Spleen (tissue), 11 donors: ENCODE measurements around the gene PLA2G6. TPM values are rescaled to one million over a fixed set of nuclear protein-coding genes. Genes with fewer than 3 reads are reported as not detected.

Experiments
- DNase-seq: peaks from one replicate; pipeline ENCODE4 v3.0.0-alpha.2; 2020
- H3K27ac ChIP-seq, 8 donors: fragments of 200-600 bp; sonication (generic) in 7 of 8; 1 replicate in 4 of 8; 2 replicates in 4 of 8; pipeline versions ENCODE4 v1.5.0 to v1.8.0; 2016 to 2021; ENCODE audit warnings: inconsistent platforms in 4 of 8, mild to moderate bottlenecking in 4 of 8, moderate library complexity in 1 of 8
- H3K27me3 ChIP-seq, 7 donors: fragments of 200-600 bp; sonication (generic) in 6 of 7; replicated peaks in 1 of 7; 1 replicate in 4 of 7; 2 replicates in 3 of 7; pipeline versions ENCODE4 v1.5.0 to v1.8.0; 2016 to 2021; ENCODE audit warnings: inconsistent platforms in 3 of 7, mild to moderate bottlenecking in 1 of 7
- H3K36me3 ChIP-seq, 6 donors: fragments of 200-600 bp; sonication (generic) in 5 of 6; 1 replicate in 4 of 6; 2 replicates in 2 of 6; pipeline versions ENCODE4 v1.5.0 to v1.8.0; 2016 to 2021; ENCODE audit warnings: inconsistent platforms in 2 of 6
- H3K4me1 ChIP-seq, 6 donors: fragments of 200-600 bp; sonication (generic) in 5 of 6; 1 replicate in 3 of 6; 2 replicates in 3 of 6; pipeline versions ENCODE4 v1.5.0 to v1.8.0; 2016 to 2021; ENCODE audit warnings: inconsistent platforms in 3 of 6
- H3K4me3 ChIP-seq, 8 donors: fragments of 200-600 bp; sonication (generic) in 7 of 8; 1 replicate in 4 of 8; 2 replicates in 4 of 8; pipeline versions ENCODE4 v1.5.0 to v1.8.0; 2016 to 2021; ENCODE audit warnings: inconsistent platforms in 4 of 8, mild to moderate bottlenecking in 4 of 8, moderate library complexity in 2 of 8
- H3K9me3 ChIP-seq, 8 donors: fragments of 200-600 bp; sonication (generic) in 7 of 8; 1 replicate in 4 of 8; 2 replicates in 4 of 8; pipeline versions ENCODE4 v1.5.0 to v1.8.0; 2016 to 2021; ENCODE audit warnings: inconsistent platforms in 4 of 8
- CTCF ChIP-seq, 11 experiments: fragments of 200-600 bp in 7 of 11; fragments of 450-650 bp in 4 of 11; sonication (generic) in 4 of 11; IDR thresholded peaks in 8 of 11; conservative IDR thresholded peaks in 3 of 11; 1 replicate in 7 of 11; 2 replicates in 4 of 11; pipeline versions ENCODE4 v1.4.0 to v1.8.0; 2016 to 2021; ENCODE audit warnings: antibody characterized with exemption in 11 of 11, inconsistent platforms in 4 of 11, mild to moderate bottlenecking in 1 of 11
- POLR2A ChIP-seq, 3 donors: fragments of 450-650 bp; IDR thresholded peaks; one replicate each; pipeline ENCODE4 v1.5.1; 2017; ENCODE audit warnings: antibody characterized with exemption in 3 of 3, mild to moderate bottlenecking in 1 of 3
- POLR2AphosphoS5 ChIP-seq, 3 donors: sonication (generic); formaldehyde crosslinking; IDR thresholded peaks; one replicate each; pipeline ENCODE4 v1.5.1; 2017; ENCODE audit warnings: antibody characterized with exemption in 3 of 3
- WGBS, 5 donors: extraction: QIAGEN DNeasy Blood & Tissue Kit in 3 of 5; methylation state at CpG; one replicate each; pipeline versions ENCODE4 v1.1.5 to v1.1.7; 2013 to 2018; 5-methylcytosine and 5-hydroxymethylcytosine counted together
- intact Hi-C: fragments of 100-400 bp; cut with DNase I; formaldehyde crosslinking; loops from one replicate; pipeline ENCODE4 v1.15.0; 2023; ENCODE audit warnings: low total_unique reads
- polyA plus RNA-seq, 3 donors: library from polyadenylated mRNA; stranded (reverse); fragments of 200-250 nt; gene quantifications; one replicate each; pipeline ENCODE4 v1.2.1, GENCODE V29; 2013
- total RNA-seq, 7 donors: library from RNA; depleted of rRNA in 3 of 7; stranded (reverse); fragments of >200 nt in 3 of 7; fragmentation: NEBNext Ultra II Directional in 4 of 7; extraction: Animal tissue kit (Norgen Biotek cat#: 25700) in 4 of 7; gene quantifications; one replicate each; pipeline versions ENCODE4 v1.1.0 to v1.2.1, GENCODE V29; 2016 to 2021
- donor health status: healthy with polysubstance abuse.
- donor health status: DM: no; HTN: no; CAD: no; lungs with moderate emphysema.
- donor health status: DM: no; HTN: no; CAD: no.
- donor health status: Bipolar disorder and iron deficiency.
- donor health status: healthy.
- donor health status: DM: no; HTN: no; CAD: no.
- donor health status: DM: yes; HTN: yes; CAD: no.

PLA2G6 gene
- total and polyA plus RNA-seq, 10 donors = 18.1 to 60.9 (median 55.8) TPM

- 83 to 92% (median 88%) methylated on average over 6 of the region's 6 CpGs for WGBS, 5 donors
- Histone ChIP-seq H3K9me3 (no peaks in the 10 kb centered on the region), H3K4me3 (no peak overlapping the region), H3K4me1 (no peaks in the 10 kb centered on the region), H3K27ac (no peak overlapping the region), H3K36me3 (no peaks in the 10 kb centered on the region), H3K27me3 (no peaks in the 10 kb centered on the region)
- intact Hi-C loops = no loop called here
- no peak for DNase-seq
- TF ChIP-seq POLR2AphosphoS5 (IDR thresholded peaks at IDR 0.05) (no peak), CTCF (IDR thresholded peaks at IDR 0.05 in 8 of 11, conservative IDR thresholded peaks at IDR 0.05 in 3 of 11) (peak in 1 of 11 experiments; percentile 40), POLR2A (IDR thresholded peaks at IDR 0.05) (no peak)
Measured at GRCh38 chr22:38104084-38104483, 77.5 kb downstream of the PLA2G6 start.

- Histone ChIP-seq H3K27ac (no peak overlapping the region), H3K9me3 (no peaks in the 10 kb centered on the region), H3K4me3 (no peak overlapping the region), H3K4me1 (peaks cover 0 to 2% (median 0%) of the 10 kb centered on the region in 6 donors), H3K36me3 (no peaks in the 10 kb centered on the region), H3K27me3 (no peaks in the 10 kb centered on the region)
- no peak for TF ChIP-seq POLR2A (IDR thresholded peaks at IDR 0.05)
- TF ChIP-seq CTCF (IDR thresholded peaks at IDR 0.05 in 8 of 11, conservative IDR thresholded peaks at IDR 0.05 in 3 of 11) = no peak
- no peak for TF ChIP-seq POLR2AphosphoS5 (IDR thresholded peaks at IDR 0.05)
- no peak for DNase-seq
- 71 to 83% (median 79%) methylated on average over 8 of the region's 8 CpGs for whole genome bisulfite sequencing, 5 donors
- intact Hi-C loops = no loop called here
Measured at GRCh38 chr22:38103641-38104040, 78.0 kb downstream of the PLA2G6 start.

DNA sequence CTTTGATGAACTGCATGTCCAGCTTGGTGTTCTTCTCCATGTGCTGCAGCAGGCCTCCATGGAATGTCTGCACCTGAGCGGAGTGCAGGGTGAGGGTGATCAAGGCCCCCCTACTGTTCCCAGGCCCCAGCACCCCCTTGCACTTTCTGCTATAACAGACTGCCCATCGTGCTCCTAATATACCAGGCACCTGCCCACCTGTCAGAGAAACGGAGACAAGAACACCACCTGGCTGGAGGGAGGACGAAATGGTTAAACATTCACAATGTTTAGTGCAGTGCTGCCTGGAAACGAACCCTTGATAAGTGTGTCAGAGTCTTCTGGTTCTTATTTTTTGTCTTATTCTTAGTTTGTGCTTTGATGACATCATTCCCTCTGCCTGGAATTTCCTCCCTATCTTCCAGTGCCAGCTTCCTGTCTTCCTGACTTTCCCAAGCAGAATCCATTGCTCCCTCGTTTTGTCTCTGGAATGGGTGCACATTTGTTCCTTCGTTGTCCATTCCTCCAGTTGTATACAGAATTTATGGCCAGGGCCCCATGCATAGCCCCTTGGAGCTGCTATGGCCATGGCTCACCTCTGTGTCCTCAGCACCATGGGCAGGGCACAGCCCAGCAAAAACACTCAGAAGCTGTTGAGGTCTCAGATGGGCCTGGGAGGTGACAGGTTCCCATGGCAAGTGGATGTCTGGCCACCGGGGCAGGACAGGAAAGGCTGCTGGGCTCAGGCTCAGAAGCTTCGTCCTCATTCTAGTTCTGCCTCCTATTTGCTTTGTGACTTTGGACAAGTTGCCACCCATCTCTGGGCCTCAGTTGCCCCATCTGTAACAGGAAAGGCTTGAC is 83.0 kb downstream of the PLA2G6 start:
- no peak for DNase-seq
- intact Hi-C loops = no loop called here
- TF ChIP-seq POLR2A (IDR thresholded peaks at IDR 0.05) (no peak), CTCF (IDR thresholded peaks at IDR 0.05 in 8 of 11, conservative IDR thresholded peaks at IDR 0.05 in 3 of 11) (no peak), POLR2AphosphoS5 (IDR thresholded peaks at IDR 0.05) (no peak)
- H3K4me1 ChIP-seq = peaks cover 0 to 9% (median 0%) of the 10 kb centered on the region in 6 donors
- no peaks in the 10 kb centered on the region for H3K9me3 ChIP-seq
- no peaks in the 10 kb centered on the region for H3K27me3 ChIP-seq
- peak overlapping the region in 2 of 8 donors; percentile 41 to 48 for H3K27ac ChIP-seq
- 60 to 79% (median 73%) methylated on average over 9 of the region's 9 CpGs for WGBS, 5 donors
- H3K36me3 ChIP-seq = peaks cover 0 to 3% (median 0%) of the 10 kb centered on the region in 6 donors
- H3K4me3 ChIP-seq = no peak overlapping the region
